ENCODE data around the gene EPB41. TPM values are rescaled to one million over a fixed set of nuclear protein-coding genes. Genes with fewer than 3 reads are reported as not detected.

EPB41 gene
- total and polyA plus RNA-seq, 2 donors (not counting 3 experiments of a cell fraction or from before 2014, with no cell fraction given) = 22.3 to 45.7 TPM

GRCh38 chr1:29133861-29134694 lies 219.7 kb downstream of the EPB41 start:
- no peak overlapping the region for H3K4me3 ChIP-seq (replicated peaks in 1 of 3; ENCODE audit: insufficient read depth in 1 of 3, low read depth in 1 of 3, low read length in 3 of 3)
- FAIRE-seq (no peak), DNase-seq (ENCODE audit: low read depth, low spot score) (no peak)
- H3K36me3 ChIP-seq (ENCODE audit: control insufficient read depth in 2 of 2, extremely low read depth in 1 of 2, insufficient read depth in 2 of 2, low read length in 2 of 2) = no peaks in the 10 kb centered on the region
- TF ChIP-seq POLR2A (IDR thresholded peaks at IDR 0.05; ENCODE audit: low read depth, low read length) (no peak), FOS (IDR thresholded peaks at IDR 0.05; ENCODE audit: borderline replicate concordance, insufficient read depth, low read length) (no peak), MAX (IDR thresholded peaks at IDR 0.05; ENCODE audit: insufficient read depth, insufficient read length) (no peak), EZH2 (IDR thresholded peaks at IDR 0.05; ENCODE audit: borderline replicate concordance, low read depth, low read length, severe bottlenecking) (no peak), CTCF (IDR thresholded peaks at IDR 0.05; ENCODE audit: extremely low read depth in 1 of 2, insufficient read depth in 1 of 2, low read depth in 1 of 2, low read length in 2 of 2) (no peak), JUN (IDR thresholded peaks at IDR 0.05; ENCODE audit: borderline replicate concordance, insufficient read depth, insufficient read length, low read depth) (no peak), GATA2 (IDR thresholded peaks at IDR 0.05; ENCODE audit: insufficient read depth, insufficient read length, low read depth, low read length) (no peak), POLR2AphosphoS5 (IDR thresholded peaks at IDR 0.05; ENCODE audit: insufficient read depth, low read depth, low read length) (no peak), MYC (IDR thresholded peaks at IDR 0.05; ENCODE audit: low read depth, low read length) (no peak)
- ChIA-PET CTCF (interaction anchor here (0.6 to 1.4 kb wide), 5 partner anchors 9 to 101 kb away, joined by 3 to 9 read pairs (median 3); no protein-coding TSS in a partner anchor), POLR2A (interaction anchor here (0.7 to 1.0 kb wide), 2 partner anchors 10 to 48 kb away, joined by 3 read pairs; partner anchors contain the start of gene SRSF4)
- no peaks in the 10 kb centered on the region for H3K9me3 ChIP-seq (replicated peaks; ENCODE audit: control insufficient read depth, insufficient read depth, low read length)
- intact Hi-C loops (cut with micrococcal nuclease) (no loop called here), dilution Hi-C loops (cut with MboI; ENCODE audit: extremely low pct_ligation_motif_present, low sequenced_read_pairs) (no loop called here)
- peak overlapping the region; percentile 29 for H2AFZ ChIP-seq (ENCODE audit: low read depth, low read length)
- H4K20me1 ChIP-seq (replicated peaks; ENCODE audit: control insufficient read depth, extremely low read depth, insufficient read depth, low read length) = no peaks in the 10 kb centered on the region
- no peak overlapping the region for H3K9ac ChIP-seq (replicated peaks; ENCODE audit: extremely low read depth, insufficient read depth, low read length)
- H3K79me2 ChIP-seq (ENCODE audit: control insufficient read depth, insufficient read depth, low read length) = no peaks in the 10 kb centered on the region
- H3K4me2 ChIP-seq (ENCODE audit: insufficient read depth, low read length) = peak overlapping the region; percentile 19
- H3K27me3 ChIP-seq (ENCODE audit: control insufficient read depth in 2 of 2, insufficient read depth in 2 of 2, low read length in 2 of 2) = peaks cover 0 to 3% of the 10 kb centered on the region in 2 experiments
- H3K4me1 ChIP-seq (ENCODE audit: control insufficient read depth, extremely low read depth, insufficient read depth, low read length) = no peaks in the 10 kb centered on the region
- BruUV-seq (replicated peaks) = no TSS peak
- H3K27ac ChIP-seq (ENCODE audit: insufficient read depth, low read depth, low read length) = no peak overlapping the region
- no peaks in the 10 kb centered on the region for H3K9me1 ChIP-seq (replicated peaks; ENCODE audit: control insufficient read depth, extremely low read depth, insufficient read depth, low read length)

All from endothelial cell of umbilical vein (primary cell).